PC-9 (cell line): Measurements from ENCODE around the gene MYH16. TPM values are rescaled to one million over a fixed set of nuclear protein-coding genes. Genes with fewer than 3 reads are reported as not detected.

ENCODE experiments used
- BruUV-seq: library from RNA; stranded (reverse); fragments of 400-500 nt; replicated peaks from 2 replicates; lab custom pipeline; 2021; lab: Mats Ljungman, UMichigan
- CTCF ChIA-PET: fragments of 300-600 bp; sonication (Branson Sonifier 250); formaldehyde crosslinking; loops from one replicate; lab custom pipeline; 2022; ENCODE audit warnings: antibody characterized with exemption; lab: Charles Lee
- POLR2A ChIA-PET: fragments of 300-600 bp; sonication (Branson Sonifier 250); formaldehyde crosslinking; loops from one replicate; lab custom pipeline; 2022; ENCODE audit warnings: antibody characterized with exemption; ENCODE audit not compliant: unreplicated experiment; lab: Charles Lee
- DNase-seq, 2 experiments: peaks; one replicate each; pipeline versions ENCODE4 v3.0.0 to v3.0.0-alpha.2; 2015 to 2022; ENCODE audit warnings: mixed read lengths in 1 of 2
- H2AFZ ChIP-seq: fragments of 200-600 bp; sonication (generic); 2 replicates; pipeline ENCODE4 v1.8.1; 2017; ENCODE audit warnings: antibody characterized with exemption
- H3F3A ChIP-seq: fragments of 200-600 bp; sonication (generic); 2 replicates; pipeline ENCODE4 v1.8.1; 2017; ENCODE audit warnings: antibody characterized with exemption, mild to moderate bottlenecking, low read depth; ENCODE audit not compliant: insufficient read depth
- H3K27ac ChIP-seq: fragments of 200-600 bp; sonication (generic); 2 replicates; pipeline ENCODE4 v1.6.1; 2016; ENCODE audit warnings: mixed run types
- H3K27me3 ChIP-seq: fragments of 200-600 bp; sonication (generic); 2 replicates; pipeline ENCODE4 v1.6.1; 2016; ENCODE audit warnings: low read depth, mixed run types; ENCODE audit not compliant: insufficient read depth
- H3K36me3 ChIP-seq: fragments of 200-600 bp; sonication (generic); 2 replicates; pipeline ENCODE4 v1.6.1; 2016; ENCODE audit warnings: low read depth, mixed run types
- H3K4me1 ChIP-seq: fragments of 200-600 bp; sonication (generic); replicated peaks from 2 replicates; pipeline ENCODE4 v1.6.1; 2016; ENCODE audit warnings: mixed run types; ENCODE audit not compliant: insufficient read depth
- H3K4me2 ChIP-seq: fragments of 200-600 bp; sonication (generic); 2 replicates; pipeline ENCODE4 v1.6.1; 2017; ENCODE audit warnings: mixed run types
- H3K4me3 ChIP-seq: fragments of 200-600 bp; sonication (generic); 2 replicates; pipeline ENCODE4 v1.6.1; 2016; ENCODE audit warnings: mixed run types
- H3K79me2 ChIP-seq: fragments of 200-600 bp; sonication (generic); 2 replicates; pipeline ENCODE4 v1.6.1; 2017; ENCODE audit warnings: low read depth, mixed run types
- H3K9me2 ChIP-seq: fragments of 200-600 bp; sonication (generic); 2 replicates; pipeline ENCODE4 v1.8.1; 2017; ENCODE audit warnings: mild to moderate bottlenecking; ENCODE audit not compliant: insufficient read depth
- H3K9me3 ChIP-seq: fragments of 200-600 bp; sonication (generic); 2 replicates; pipeline ENCODE4 v1.8.1; 2016; ENCODE audit warnings: low read depth; ENCODE audit not compliant: insufficient read depth
- H4K20me1 ChIP-seq: fragments of 200-600 bp; sonication (generic); 2 replicates; pipeline ENCODE4 v1.8.1; 2017; ENCODE audit not compliant: insufficient read depth
- EZH2 ChIP-seq: fragments of 200-600 bp; sonication (generic); IDR thresholded peaks from 2 replicates; pipeline ENCODE4 v1.8.0; 2017; ENCODE audit warnings: antibody characterized with exemption, low read depth
- intact Hi-C: fragments of 100-400 bp; cut with micrococcal nuclease; formaldehyde crosslinking; loops from one replicate; pipeline ENCODE4 v1.10.0; 2022; ENCODE audit not compliant: unreplicated experiment
- total RNA-seq: library from RNA; stranded (reverse); gene quantifications from 2 replicates; pipeline ENCODE4 v1.2.3, GENCODE V29; 2021
- TF ChIP-seq, protein P1 (sequence below): fragments of 200-600 bp; sonication (generic); conservative IDR thresholded peaks from 2 replicates; pipeline ENCODE4 v1.6.1; 2017; ENCODE audit warnings: mixed run types, antibody characterized with exemption, mild to moderate bottlenecking, moderate library complexity

MYH16 gene
- total RNA-seq, 1 experiment from 2014 or later, result 18.0 TPM

DNA sequence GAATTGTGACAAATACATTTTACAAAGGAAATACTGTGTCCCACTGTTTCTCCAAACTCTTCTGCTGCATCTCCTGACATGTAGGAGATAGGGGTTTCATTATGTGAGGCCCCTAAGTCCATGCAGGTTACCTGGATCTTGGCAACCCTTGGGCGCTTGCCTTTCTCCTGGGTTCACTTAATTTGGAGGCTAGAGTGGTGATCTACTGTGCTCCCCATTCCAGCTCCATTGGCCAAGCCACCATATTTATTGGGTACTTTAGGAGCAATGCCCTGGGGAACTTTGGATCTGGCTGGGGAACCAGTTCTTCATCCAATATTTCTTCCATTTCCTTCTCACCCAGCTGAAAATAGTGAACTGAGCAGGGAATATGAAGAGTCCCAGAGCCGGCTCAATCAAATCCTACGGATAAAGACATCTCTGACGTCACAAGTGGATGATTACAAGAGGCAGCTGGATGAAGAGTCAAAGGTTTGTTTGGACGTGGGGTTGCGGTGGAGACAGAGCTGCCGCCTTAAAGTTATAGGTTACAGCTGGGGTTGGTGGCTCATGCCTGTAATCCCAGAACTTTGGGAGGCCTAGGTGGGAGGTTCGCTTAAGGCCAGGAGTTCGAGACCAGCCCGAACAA is 18.5 kb downstream of the MYH16 start:
- POLR2A ChIA-PET, result interaction anchor here (0.6 kb wide), 1 partner anchor 208 kb away, joined by 3 read pairs; no protein-coding TSS in a partner anchor
- Histone ChIP-seq H2AFZ (no peak overlapping the region), H3K9me3 (no peaks in the 10 kb centered on the region), H3K79me2 (no peaks in the 10 kb centered on the region), H3K27ac (no peak overlapping the region), H3K36me3 (no peaks in the 10 kb centered on the region), H3F3A (no peaks in the 10 kb centered on the region), H3K4me3 (no peak overlapping the region), H3K9me2 (no peaks in the 10 kb centered on the region), H3K4me1 (no peaks in the 10 kb centered on the region), H3K27me3 (no peaks in the 10 kb centered on the region), H3K4me2 (no peak overlapping the region), H4K20me1 (no peaks in the 10 kb centered on the region)
- no peak for DNase-seq
- CTCF ChIA-PET, result no interaction called here
- no TSS peak for BruUV-seq
- intact Hi-C loops, result no loop called here
- TF ChIP-seq, protein P1, sequence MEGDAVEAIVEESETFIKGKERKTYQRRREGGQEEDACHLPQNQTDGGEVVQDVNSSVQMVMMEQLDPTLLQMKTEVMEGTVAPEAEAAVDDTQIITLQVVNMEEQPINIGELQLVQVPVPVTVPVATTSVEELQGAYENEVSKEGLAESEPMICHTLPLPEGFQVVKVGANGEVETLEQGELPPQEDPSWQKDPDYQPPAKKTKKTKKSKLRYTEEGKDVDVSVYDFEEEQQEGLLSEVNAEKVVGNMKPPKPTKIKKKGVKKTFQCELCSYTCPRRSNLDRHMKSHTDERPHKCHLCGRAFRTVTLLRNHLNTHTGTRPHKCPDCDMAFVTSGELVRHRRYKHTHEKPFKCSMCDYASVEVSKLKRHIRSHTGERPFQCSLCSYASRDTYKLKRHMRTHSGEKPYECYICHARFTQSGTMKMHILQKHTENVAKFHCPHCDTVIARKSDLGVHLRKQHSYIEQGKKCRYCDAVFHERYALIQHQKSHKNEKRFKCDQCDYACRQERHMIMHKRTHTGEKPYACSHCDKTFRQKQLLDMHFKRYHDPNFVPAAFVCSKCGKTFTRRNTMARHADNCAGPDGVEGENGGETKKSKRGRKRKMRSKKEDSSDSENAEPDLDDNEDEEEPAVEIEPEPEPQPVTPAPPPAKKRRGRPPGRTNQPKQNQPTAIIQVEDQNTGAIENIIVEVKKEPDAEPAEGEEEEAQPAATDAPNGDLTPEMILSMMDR, result no peak

DNA sequence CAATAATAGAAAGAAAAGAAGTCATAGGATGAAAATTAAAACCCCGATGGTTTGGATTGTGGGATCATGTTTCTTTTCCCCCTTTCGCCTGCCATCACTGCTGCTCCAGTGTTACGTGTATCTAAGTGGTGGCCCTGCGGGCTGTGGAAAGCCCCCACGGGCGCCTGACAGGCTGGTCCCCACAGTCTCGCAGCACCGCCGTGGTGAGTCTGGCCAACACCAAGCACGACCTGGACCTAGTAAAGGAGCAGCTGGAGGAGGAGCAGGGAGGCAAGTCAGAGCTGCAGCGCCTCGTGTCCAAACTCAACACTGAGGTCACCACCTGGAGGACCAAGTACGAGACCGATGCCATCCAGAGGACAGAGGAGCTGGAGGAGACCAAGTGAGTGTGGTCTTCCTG is 19.5 kb downstream of the MYH16 start:
- ChIA-PET CTCF (no interaction called here), POLR2A (interaction anchor here (0.6 kb wide), 1 partner anchor 29 kb away, joined by 5 read pairs; no protein-coding TSS in a partner anchor)
- H3K4me1 ChIP-seq, result no peaks in the 10 kb centered on the region
- H3K4me2 ChIP-seq, result no peak overlapping the region
- no peaks in the 10 kb centered on the region for H3K36me3 ChIP-seq
- no peaks in the 10 kb centered on the region for H3K27me3 ChIP-seq
- TF ChIP-seq EZH2, result no peak
- TF ChIP-seq, protein P1, result no peak
- no peak overlapping the region for H3K4me3 ChIP-seq
- intact Hi-C loops, result no loop called here
- no peaks in the 10 kb centered on the region for H3K9me3 ChIP-seq
- H3K9me2 ChIP-seq, result no peaks in the 10 kb centered on the region
- H3K79me2 ChIP-seq, result no peaks in the 10 kb centered on the region
- no TSS peak for BruUV-seq
- H4K20me1 ChIP-seq, result no peaks in the 10 kb centered on the region
- no peaks in the 10 kb centered on the region for H3F3A ChIP-seq
- H3K27ac ChIP-seq, result no peak overlapping the region
- no peak for DNase-seq
- H2AFZ ChIP-seq, result no peak overlapping the region

DNA sequence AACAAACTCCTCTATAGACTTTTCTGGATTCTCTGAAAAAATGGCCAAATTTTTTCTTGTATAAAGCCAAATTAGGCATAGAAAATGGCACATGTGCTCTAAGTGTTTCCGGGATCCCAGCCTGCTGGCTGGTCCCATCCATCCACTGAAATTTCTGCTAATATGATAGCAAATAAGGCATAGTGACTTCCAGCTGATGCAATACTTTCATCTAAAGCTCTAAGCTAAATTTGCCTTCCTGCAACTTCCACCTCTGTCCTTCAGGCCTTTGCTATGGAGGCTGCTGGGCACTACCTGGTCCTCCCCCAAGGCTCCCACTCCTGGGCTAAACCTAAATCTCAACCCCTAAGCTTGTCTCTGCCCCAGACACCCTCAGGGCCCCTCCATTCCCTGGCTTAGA is 20.5 kb downstream of the MYH16 start:
- Histone ChIP-seq H3K27ac (no peak overlapping the region), H4K20me1 (no peaks in the 10 kb centered on the region), H3K9me3 (no peaks in the 10 kb centered on the region), H3K4me3 (no peak overlapping the region), H3K4me2 (no peak overlapping the region), H3K27me3 (no peaks in the 10 kb centered on the region), H3K4me1 (no peaks in the 10 kb centered on the region), H3K79me2 (no peaks in the 10 kb centered on the region), H3K9me2 (no peaks in the 10 kb centered on the region), H3F3A (0 out of 2 replicates have a peak, but pooled peaks cover 4% of the 10 kb centered on the region), H2AFZ (no peak overlapping the region), H3K36me3 (no peaks in the 10 kb centered on the region)
- ChIA-PET CTCF (no interaction called here), POLR2A (no interaction called here)
- intact Hi-C loops, result no loop called here
- DNase-seq, result no peak
- TF ChIP-seq EZH2, result no peak
- TF ChIP-seq, protein P1, result no peak
- BruUV-seq, result no TSS peak
